ENCODE measurements around the gene TNFAIP8L1. TPM values are rescaled to one million over a fixed set of nuclear protein-coding genes. Genes with fewer than 3 reads are reported as not detected.

The TNFAIP8L1 gene
- total RNA-seq, 4 donors from 2014 or later = 4.5 to 12.0 (median 8.5) TPM

GRCh38 chr19:4697304-4697703, 58.0 kb downstream of the TNFAIP8L1 start:
- no peak for TF ChIP-seq EP300 (IDR thresholded peaks at IDR 0.05; ENCODE audit: low read depth)
- TF ChIP-seq CTCF (IDR thresholded peaks at IDR 0.05) = no peak
- no peak for TF ChIP-seq POLR2AphosphoS5 (IDR thresholded peaks at IDR 0.05)
- TF ChIP-seq POLR2A (IDR thresholded peaks at IDR 0.05) = no peak
- H3K4me3 ChIP-seq = no peak overlapping the region
- WGBS, 2 donors (ENCODE audit: low coverage in 1 of 2) = 91% methylated on average over 13 of the region's 14 CpGs; no CpG with 5 or more reads in 1 of the 2 donors
- intact Hi-C loops (cut with DNase I; ENCODE audit: low total_unique reads) = loop anchor here (5.0 kb wide), 1 partner anchor 515 kb away; the partner anchor contains the start of genes ANKRD24 and SIRT6
- no peak for DNase-seq
- H3K27me3 ChIP-seq = no peaks in the 10 kb centered on the region
- no peaks in the 10 kb centered on the region for H3K9me3 ChIP-seq
- H3K27ac ChIP-seq = no peak overlapping the region
- in situ Hi-C loops (cut with MboI; ENCODE audit: low pct_ligation_motif_present in 1 of 4, low pct_unique_long_range_greater_than_20kb in 1 of 4, low sequenced_read_pairs in 3 of 4) = no loop called here
- H3K36me3 ChIP-seq = peaks cover 0 to 88% (median 40%) of the 10 kb centered on the region in 4 donors
- no peaks in the 10 kb centered on the region for H3K4me1 ChIP-seq

DNA sequence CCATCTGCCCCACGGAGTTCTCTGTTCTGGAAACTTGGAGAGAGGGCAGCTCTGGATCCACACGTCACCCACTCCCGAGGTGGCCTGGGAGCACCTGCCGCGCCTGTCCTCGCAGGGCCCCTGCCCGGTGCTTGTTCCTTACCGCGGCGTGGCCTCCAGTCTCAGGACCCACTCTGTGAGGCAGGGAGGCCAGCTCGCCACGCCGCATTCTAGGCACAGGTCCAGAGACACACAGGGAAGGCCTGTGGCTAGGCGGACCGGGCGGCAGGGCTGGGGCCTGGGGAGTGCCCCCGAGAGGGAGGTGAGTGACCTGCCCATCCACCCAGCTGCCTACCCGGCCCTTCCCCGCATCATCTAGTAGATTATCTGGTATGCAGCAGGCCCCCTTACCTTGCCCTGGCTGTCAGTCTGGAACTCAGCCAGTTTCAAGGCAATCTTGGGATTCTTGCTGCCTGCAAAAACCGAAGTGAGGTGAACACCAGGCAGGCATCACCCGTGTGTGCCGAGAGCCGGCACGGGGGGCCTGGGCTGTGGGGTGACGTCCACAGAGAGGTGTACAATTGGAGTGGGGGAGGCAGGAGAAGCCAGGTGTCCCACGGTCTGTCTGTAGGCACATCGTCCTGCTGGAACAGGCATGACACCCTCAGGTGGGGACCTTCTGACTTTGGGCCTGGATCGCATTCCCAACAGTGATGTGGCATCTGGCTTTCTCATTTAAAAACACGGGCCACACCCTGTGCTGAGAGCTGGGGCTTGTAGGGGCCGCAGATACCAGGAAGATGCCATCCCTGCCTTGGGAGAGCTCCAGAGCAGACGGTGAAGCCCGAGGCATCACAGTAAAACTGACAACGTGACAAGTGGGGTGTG, 60.7 kb downstream of the TNFAIP8L1 start:
- in situ Hi-C loops (cut with MboI; ENCODE audit: low pct_ligation_motif_present in 1 of 4, low pct_unique_long_range_greater_than_20kb in 1 of 4, low sequenced_read_pairs in 3 of 4) (no loop called here), intact Hi-C loops (cut with DNase I; ENCODE audit: low total_unique reads) (loop anchor here (5.0 kb wide), 1 partner anchor 518 kb away; the partner anchor contains the start of genes ANKRD24 and SIRT6)
- 94 to 100% methylated on average over 1 to 33 of the region's 33 CpGs for WGBS, 2 donors (ENCODE audit: low coverage in 1 of 2)
- Histone ChIP-seq H3K4me3 (no peak overlapping the region), H3K4me1 (peaks cover 0 to 4% (median 0%) of the 10 kb centered on the region in 4 donors), H3K27ac (no peak overlapping the region), H3K36me3 (peaks cover 0 to 79% (median 31%) of the 10 kb centered on the region in 4 donors), H3K27me3 (no peaks in the 10 kb centered on the region), H3K9me3 (no peaks in the 10 kb centered on the region)
- TF ChIP-seq EP300 (IDR thresholded peaks at IDR 0.05; ENCODE audit: low read depth) (no peak), CTCF (IDR thresholded peaks at IDR 0.05) (no peak)
- no peak for DNase-seq

- H3K27me3 ChIP-seq = no peaks in the 10 kb centered on the region
- peaks cover 0 to 73% (median 28%) of the 10 kb centered on the region in 4 donors for H3K36me3 ChIP-seq
- H3K27ac ChIP-seq = no peak overlapping the region
- intact Hi-C loops (cut with DNase I; ENCODE audit: low total_unique reads) = no loop called here
- in situ Hi-C loops (cut with MboI; ENCODE audit: low pct_ligation_motif_present in 1 of 4, low pct_unique_long_range_greater_than_20kb in 1 of 4, low sequenced_read_pairs in 3 of 4) = no loop called here
- DNase-seq = no peak
- no peak overlapping the region for H3K4me3 ChIP-seq
- TF ChIP-seq CTCF (IDR thresholded peaks at IDR 0.05) (no peak), EP300 (IDR thresholded peaks at IDR 0.05; ENCODE audit: low read depth) (no peak), POLR2AphosphoS5 (IDR thresholded peaks at IDR 0.05) (no peak), POLR2A (IDR thresholded peaks at IDR 0.05) (no peak)
- H3K9me3 ChIP-seq = no peaks in the 10 kb centered on the region
- peaks cover 0 to 4% (median 3%) of the 10 kb centered on the region in 4 donors for H3K4me1 ChIP-seq
- WGBS, 2 donors (ENCODE audit: low coverage in 1 of 2) = 93% methylated on average over 11 of the region's 11 CpGs; no CpG with 5 or more reads in 1 of the 2 donors
Observed at GRCh38 chr19:4700693-4700970, 61.3 kb downstream of the TNFAIP8L1 start.

DNA sequence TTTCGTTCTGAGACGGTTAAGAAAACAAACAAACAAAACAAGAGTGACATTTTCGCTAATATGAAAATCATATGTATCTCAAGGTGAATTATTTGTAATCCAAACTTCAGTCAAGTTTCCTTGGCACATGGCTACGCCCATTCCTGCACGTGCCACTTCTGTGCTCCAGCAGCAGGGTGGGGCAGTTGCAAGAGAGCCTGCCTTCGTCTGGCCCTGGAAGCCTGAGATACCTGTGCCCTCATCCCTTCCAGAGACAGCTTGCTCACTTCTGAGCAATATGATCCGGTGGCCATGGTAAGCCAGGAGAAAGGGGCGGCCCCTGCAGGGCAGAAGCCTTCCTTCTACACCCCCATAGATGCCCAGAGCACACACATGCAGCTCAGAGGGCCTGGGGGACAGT, 62.2 kb downstream of the TNFAIP8L1 start:
- in situ Hi-C loops (cut with MboI; ENCODE audit: low pct_ligation_motif_present in 1 of 4, low pct_unique_long_range_greater_than_20kb in 1 of 4, low sequenced_read_pairs in 3 of 4) = no loop called here
- 86% methylated on average over 7 of the region's 8 CpGs; no CpG with 5 or more reads in 1 of the 2 donors for WGBS, 2 donors (ENCODE audit: low coverage in 1 of 2)
- no peak for DNase-seq
- H3K9me3 ChIP-seq = no peaks in the 10 kb centered on the region
- peaks cover 0 to 9% (median 8%) of the 10 kb centered on the region in 4 donors for H3K4me1 ChIP-seq
- H3K4me3 ChIP-seq = no peak overlapping the region
- peaks cover 0 to 64% (median 25%) of the 10 kb centered on the region in 4 donors for H3K36me3 ChIP-seq
- no peak overlapping the region for H3K27ac ChIP-seq
- intact Hi-C loops (cut with DNase I; ENCODE audit: low total_unique reads) = no loop called here
- TF ChIP-seq EP300 (IDR thresholded peaks at IDR 0.05; ENCODE audit: low read depth) (no peak), POLR2AphosphoS5 (IDR thresholded peaks at IDR 0.05) (no peak), POLR2A (IDR thresholded peaks at IDR 0.05) (no peak), CTCF (IDR thresholded peaks at IDR 0.05) (no peak)
- no peaks in the 10 kb centered on the region for H3K27me3 ChIP-seq
